GM23338 (cell line): Measurements from ENCODE around the gene IPPK. TPM values are rescaled to one million over a fixed set of nuclear protein-coding genes. Genes with fewer than 3 reads are reported as not detected.

Source experiments
- ATAC-seq: fragments of 200-7000 bp; cut with Tn5 transposase; 3 replicates; pipeline ENCODE4 v1.9.1; 2020
- DNase-seq: peaks from one replicate; pipeline ENCODE4 v3.0.0-alpha.2; 2015; ENCODE audit warnings: low spot score
- H2AFZ ChIP-seq: fragments of 200-600 bp; sonication (generic); 2 replicates; pipeline ENCODE4 v1.8.0; 2016; ENCODE audit warnings: antibody characterized with exemption, mild to moderate bottlenecking, moderate library complexity
- H3F3A ChIP-seq: fragments of 200-600 bp; sonication (generic); replicated peaks from 2 replicates; pipeline ENCODE4 v1.8.0; 2017; ENCODE audit warnings: antibody characterized with exemption, mixed run types, low read depth
- H3K27ac ChIP-seq: fragments of 200-600 bp; sonication (generic); 2 replicates; pipeline ENCODE4 v1.6.1; 2016; ENCODE audit warnings: low read depth
- H3K27me3 ChIP-seq: fragments of 200-600 bp; sonication (generic); 2 replicates; pipeline ENCODE4 v1.8.0; 2016; ENCODE audit warnings: mild to moderate bottlenecking, mixed run types, moderate library complexity; ENCODE audit not compliant: insufficient read depth
- H3K36me3 ChIP-seq: fragments of 200-600 bp; sonication (generic); 2 replicates; pipeline ENCODE4 v1.8.0; 2016; ENCODE audit warnings: mild to moderate bottlenecking; ENCODE audit not compliant: insufficient read depth
- H3K4me1 ChIP-seq: fragments of 200-600 bp; sonication (generic); 2 replicates; pipeline ENCODE4 v1.8.0; 2016; ENCODE audit warnings: mild to moderate bottlenecking, moderate library complexity; ENCODE audit not compliant: insufficient read depth
- H3K4me2 ChIP-seq: fragments of 200-600 bp; sonication (generic); 2 replicates; pipeline ENCODE4 v1.7.1; 2017; ENCODE audit warnings: mixed run types
- H3K4me3 ChIP-seq: fragments of 200-600 bp; sonication (generic); 2 replicates; pipeline ENCODE4 v1.6.1; 2016; ENCODE audit warnings: mixed run types
- H3K79me2 ChIP-seq: fragments of 200-600 bp; sonication (generic); replicated peaks from 2 replicates; pipeline ENCODE4 v1.8.0; 2017; ENCODE audit warnings: mild to moderate bottlenecking; ENCODE audit not compliant: insufficient read depth
- H3K9me2 ChIP-seq: fragments of 200-600 bp; sonication (generic); 2 replicates; pipeline ENCODE4 v1.8.0; 2017; ENCODE audit not compliant: insufficient read depth
- H4K20me1 ChIP-seq: fragments of 200-600 bp; sonication (generic); replicated peaks from 2 replicates; pipeline ENCODE4 v1.8.0; 2017; ENCODE audit warnings: mild to moderate bottlenecking; ENCODE audit not compliant: insufficient read depth
- H3K27ac Mint-ChIP-seq: 2 replicates; pipeline ENCODE4 v1.8.0; 2020; ENCODE audit warnings: inconsistent platforms, mild to moderate bottlenecking, moderate library complexity, mixed read lengths
- H3K27me3 Mint-ChIP-seq: 3 replicates; pipeline ENCODE4 v1.8.0; 2022; ENCODE audit warnings: low read depth, mild to moderate bottlenecking, moderate library complexity, mixed read lengths, inconsistent platforms; ENCODE audit not compliant: insufficient read depth, poor library complexity
- H3K36me3 Mint-ChIP-seq: 3 replicates; pipeline ENCODE4 v1.8.0; 2021; ENCODE audit warnings: low read depth, mild to moderate bottlenecking, inconsistent platforms, moderate library complexity, mixed read lengths
- H3K4me1 Mint-ChIP-seq: 3 replicates; pipeline ENCODE4 v1.8.0; 2020; ENCODE audit warnings: mild to moderate bottlenecking, inconsistent platforms, mixed read lengths
- H3K4me3 Mint-ChIP-seq: 3 replicates; pipeline ENCODE4 v1.8.0; 2021; ENCODE audit warnings: moderate library complexity, mild to moderate bottlenecking, inconsistent platforms, mixed read lengths
- H3K9me3 Mint-ChIP-seq: 3 replicates; pipeline ENCODE4 v1.8.0; 2020; ENCODE audit warnings: moderate library complexity, mild to moderate bottlenecking, inconsistent platforms, mixed read lengths
- CREB1 ChIP-seq: fragments of 250-450 bp; sonication (Bioruptor Pico); IDR thresholded peaks from 2 replicates; pipeline ENCODE4 v1.5.0; 2020; ENCODE audit warnings: low read depth, mild to moderate bottlenecking, moderate library complexity
- CTCF ChIP-seq, 2 experiments: fragments of 200-600 bp in 1 of 2; sonication (generic) in 1 of 2; conservative IDR thresholded peaks; 2 replicates each; pipeline versions ENCODE4 v1.5.1 to v1.6.1; 2016 to 2017; ENCODE audit warnings: antibody characterized with exemption in 2 of 2, low read depth in 2 of 2, mild to moderate bottlenecking in 2 of 2, moderate library complexity in 1 of 2
- ETS1 ChIP-seq: IDR thresholded peaks from 2 replicates; pipeline ENCODE4 v1.6.1; 2016; ENCODE audit warnings: antibody characterized with exemption
- EZH2 ChIP-seq: fragments of 200-600 bp; sonication (generic); IDR thresholded peaks from one replicate; pipeline ENCODE4 v1.8.0; 2017; ENCODE audit warnings: antibody characterized with exemption, mild to moderate bottlenecking, low read depth; ENCODE audit not compliant: unreplicated experiment
- EZH2phosphoT487 ChIP-seq: fragments of 200-600 bp; sonication (generic); IDR thresholded peaks from one replicate; pipeline ENCODE4 v1.8.1; 2018; ENCODE audit warnings: antibody characterized with exemption; ENCODE audit not compliant: unreplicated experiment
- JUNB ChIP-seq: IDR thresholded peaks from one replicate; pipeline ENCODE4 v1.6.1; 2016; ENCODE audit warnings: antibody characterized with exemption; ENCODE audit not compliant: unreplicated experiment
- NANOG ChIP-seq: IDR thresholded peaks from 2 replicates; pipeline ENCODE4 v1.6.1; 2016; ENCODE audit warnings: antibody characterized with exemption, borderline replicate concordance
- POLR2AphosphoS5 ChIP-seq: IDR thresholded peaks from 2 replicates; pipeline ENCODE4 v1.6.1; 2016; ENCODE audit warnings: antibody characterized with exemption, low read depth
- REST ChIP-seq: IDR thresholded peaks from one replicate; pipeline ENCODE4 v1.6.1; 2018; ENCODE audit warnings: antibody characterized with exemption; ENCODE audit not compliant: unreplicated experiment
- STAT1 ChIP-seq: IDR thresholded peaks from one replicate; pipeline ENCODE4 v1.6.1; 2016; ENCODE audit warnings: antibody characterized with exemption; ENCODE audit not compliant: unreplicated experiment
- ZNF114 ChIP-seq: fragments of 250-450 bp; sonication (Bioruptor Pico); IDR thresholded peaks from 2 replicates; pipeline ENCODE4 v1.5.0; 2020; ENCODE audit warnings: mild to moderate bottlenecking, moderate library complexity
- ZNF331 ChIP-seq: fragments of 250-450 bp; sonication (Bioruptor Pico); IDR thresholded peaks from 2 replicates; pipeline ENCODE4 v1.5.0; 2020; ENCODE audit warnings: low read depth, mild to moderate bottlenecking, moderate library complexity
- polyA plus RNA-seq: library from polyadenylated mRNA; unstranded; fragments of >200 nt; fragmentation: Nextera tagmentation; extraction: Ambion mirVana; gene quantifications from 2 replicates; pipeline ENCODE4 v1.2.1, GENCODE V29; 2016
- total RNA-seq: library from RNA; depleted of rRNA; stranded (reverse); fragments of >200 nt; shearing (Covaris generic); gene quantifications from 2 replicates; pipeline ENCODE4 v1.2.3, GENCODE V29; 2014
- TF ChIP-seq, protein P1 (sequence below): fragments of 250-450 bp; sonication (Bioruptor Pico); IDR thresholded peaks from 2 replicates; pipeline ENCODE4 v1.5.0; 2020; ENCODE audit warnings: mild to moderate bottlenecking, moderate library complexity

IPPK gene
- total and polyA plus RNA-seq, 2 experiments from 2014 or later = 6.5 to 17.5 TPM

DNA sequence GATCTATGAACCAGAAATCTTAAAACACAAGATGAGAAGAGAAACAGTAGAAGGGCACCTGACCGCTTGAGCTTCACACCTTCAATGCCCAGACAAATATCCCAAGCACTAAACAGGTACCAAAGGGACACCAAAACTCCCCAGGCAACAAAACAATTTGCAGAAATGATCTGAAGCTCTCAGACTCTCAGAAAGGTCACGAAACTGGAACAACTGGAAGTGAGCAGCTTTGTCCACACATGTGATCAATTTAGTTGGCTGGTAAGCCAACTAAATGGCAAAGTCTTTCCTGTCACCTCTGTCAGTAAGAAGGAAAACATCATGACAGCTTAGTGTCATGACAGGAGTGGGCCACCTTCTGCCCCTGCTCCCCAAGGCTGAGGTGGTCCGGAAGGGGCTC, 4.1 kb downstream of the IPPK start:
- Mint-ChIP-seq H3K4me1 (peaks cover 30% of the 10 kb centered on the region), H3K27ac (no peak overlapping the region; the same call in 1 of the 2 replicates), H3K27me3 (peaks cover 5% of the 10 kb centered on the region), H3K9me3 (no peaks in the 10 kb centered on the region), H3K36me3 (peaks cover 4% of the 10 kb centered on the region; the same call in 1 of the 3 replicates), H3K4me3 (no peak overlapping the region)
- H3K4me3 ChIP-seq = no peak overlapping the region
- peaks cover 5% of the 10 kb centered on the region; the same call in 1 of the 2 replicates for H3F3A ChIP-seq
- TF ChIP-seq CTCF (conservative IDR thresholded peaks at IDR 0.05; ENCODE audit: low read depth in 2 of 2) = no peak
- no peak for TF ChIP-seq NANOG
- TF ChIP-seq ZNF114 (CRISPR knock-in tag) = no peak
- TF ChIP-seq, protein P1, sequence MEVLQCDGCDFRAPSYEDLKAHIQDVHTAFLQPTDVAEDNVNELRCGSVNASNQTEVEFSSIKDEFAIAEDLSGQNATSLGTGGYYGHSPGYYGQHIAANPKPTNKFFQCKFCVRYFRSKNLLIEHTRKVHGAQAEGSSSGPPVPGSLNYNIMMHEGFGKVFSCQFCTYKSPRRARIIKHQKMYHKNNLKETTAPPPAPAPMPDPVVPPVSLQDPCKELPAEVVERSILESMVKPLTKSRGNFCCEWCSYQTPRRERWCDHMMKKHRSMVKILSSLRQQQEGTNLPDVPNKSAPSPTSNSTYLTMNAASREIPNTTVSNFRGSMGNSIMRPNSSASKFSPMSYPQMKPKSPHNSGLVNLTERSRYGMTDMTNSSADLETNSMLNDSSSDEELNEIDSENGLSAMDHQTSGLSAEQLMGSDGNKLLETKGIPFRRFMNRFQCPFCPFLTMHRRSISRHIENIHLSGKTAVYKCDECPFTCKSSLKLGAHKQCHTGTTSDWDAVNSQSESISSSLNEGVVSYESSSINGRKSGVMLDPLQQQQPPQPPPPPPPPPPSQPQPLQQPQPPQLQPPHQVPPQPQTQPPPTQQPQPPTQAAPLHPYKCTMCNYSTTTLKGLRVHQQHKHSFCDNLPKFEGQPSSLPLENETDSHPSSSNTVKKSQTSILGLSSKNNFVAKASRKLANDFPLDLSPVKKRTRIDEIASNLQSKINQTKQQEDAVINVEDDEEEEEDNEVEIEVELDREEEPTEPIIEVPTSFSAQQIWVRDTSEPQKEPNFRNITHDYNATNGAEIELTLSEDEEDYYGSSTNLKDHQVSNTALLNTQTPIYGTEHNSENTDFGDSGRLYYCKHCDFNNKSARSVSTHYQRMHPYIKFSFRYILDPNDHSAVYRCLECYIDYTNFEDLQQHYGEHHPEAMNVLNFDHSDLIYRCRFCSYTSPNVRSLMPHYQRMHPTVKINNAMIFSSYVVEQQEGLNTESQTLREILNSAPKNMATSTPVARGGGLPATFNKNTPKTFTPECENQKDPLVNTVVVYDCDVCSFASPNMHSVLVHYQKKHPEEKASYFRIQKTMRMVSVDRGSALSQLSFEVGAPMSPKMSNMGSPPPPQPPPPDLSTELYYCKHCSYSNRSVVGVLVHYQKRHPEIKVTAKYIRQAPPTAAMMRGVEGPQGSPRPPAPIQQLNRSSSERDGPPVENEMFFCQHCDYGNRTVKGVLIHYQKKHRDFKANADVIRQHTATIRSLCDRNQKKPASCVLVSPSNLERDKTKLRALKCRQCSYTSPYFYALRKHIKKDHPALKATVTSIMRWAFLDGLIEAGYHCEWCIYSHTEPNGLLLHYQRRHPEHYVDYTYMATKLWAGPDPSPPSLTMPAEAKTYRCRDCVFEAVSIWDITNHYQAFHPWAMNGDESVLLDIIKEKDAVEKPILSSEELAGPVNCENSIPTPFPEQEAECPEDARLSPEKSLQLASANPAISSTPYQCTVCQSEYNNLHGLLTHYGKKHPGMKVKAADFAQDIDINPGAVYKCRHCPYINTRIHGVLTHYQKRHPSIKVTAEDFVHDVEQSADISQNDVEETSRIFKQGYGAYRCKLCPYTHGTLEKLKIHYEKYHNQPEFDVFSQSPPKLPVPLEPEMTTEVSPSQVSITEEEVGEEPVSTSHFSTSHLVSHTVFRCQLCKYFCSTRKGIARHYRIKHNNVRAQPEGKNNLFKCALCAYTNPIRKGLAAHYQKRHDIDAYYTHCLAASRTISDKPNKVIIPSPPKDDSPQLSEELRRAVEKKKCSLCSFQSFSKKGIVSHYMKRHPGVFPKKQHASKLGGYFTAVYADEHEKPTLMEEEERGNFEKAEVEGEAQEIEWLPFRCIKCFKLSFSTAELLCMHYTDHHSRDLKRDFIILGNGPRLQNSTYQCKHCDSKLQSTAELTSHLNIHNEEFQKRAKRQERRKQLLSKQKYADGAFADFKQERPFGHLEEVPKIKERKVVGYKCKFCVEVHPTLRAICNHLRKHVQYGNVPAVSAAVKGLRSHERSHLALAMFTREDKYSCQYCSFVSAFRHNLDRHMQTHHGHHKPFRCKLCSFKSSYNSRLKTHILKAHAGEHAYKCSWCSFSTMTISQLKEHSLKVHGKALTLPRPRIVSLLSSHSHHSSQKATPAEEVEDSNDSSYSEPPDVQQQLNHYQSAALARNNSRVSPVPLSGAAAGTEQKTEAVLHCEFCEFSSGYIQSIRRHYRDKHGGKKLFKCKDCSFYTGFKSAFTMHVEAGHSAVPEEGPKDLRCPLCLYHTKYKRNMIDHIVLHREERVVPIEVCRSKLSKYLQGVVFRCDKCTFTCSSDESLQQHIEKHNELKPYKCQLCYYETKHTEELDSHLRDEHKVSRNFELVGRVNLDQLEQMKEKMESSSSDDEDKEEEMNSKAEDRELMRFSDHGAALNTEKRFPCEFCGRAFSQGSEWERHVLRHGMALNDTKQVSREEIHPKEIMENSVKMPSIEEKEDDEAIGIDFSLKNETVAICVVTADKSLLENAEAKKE (CRISPR knock-in tag) = no peak
- no peak for TF ChIP-seq REST
- no peak for TF ChIP-seq STAT1
- no peak for TF ChIP-seq POLR2AphosphoS5
- no peak for TF ChIP-seq JUNB
- no peak for TF ChIP-seq EZH2
- TF ChIP-seq ZNF331 = no peak
- no peak for TF ChIP-seq CREB1 (CRISPR knock-in tag)
- TF ChIP-seq EZH2phosphoT487 = no peak
- TF ChIP-seq ETS1 = no peak
- no peaks in the 10 kb centered on the region for H3K27me3 ChIP-seq
- no peak overlapping the region for H2AFZ ChIP-seq
- peaks cover 6% of the 10 kb centered on the region for H4K20me1 ChIP-seq
- no peaks in the 10 kb centered on the region for H3K36me3 ChIP-seq
- H3K9me2 ChIP-seq = no peaks in the 10 kb centered on the region
- H3K27ac ChIP-seq = no peak overlapping the region
- DNase-seq (no peak), ATAC-seq (no peak)
- H3K4me2 ChIP-seq = no peak overlapping the region
- peaks cover 11% of the 10 kb centered on the region; the same call in 1 of the 2 replicates for H3K4me1 ChIP-seq
- H3K79me2 ChIP-seq = peaks cover 85% of the 10 kb centered on the region
